ENCODE results near the gene KCNQ1OT1.

Gene KCNQ1OT1

DNA sequence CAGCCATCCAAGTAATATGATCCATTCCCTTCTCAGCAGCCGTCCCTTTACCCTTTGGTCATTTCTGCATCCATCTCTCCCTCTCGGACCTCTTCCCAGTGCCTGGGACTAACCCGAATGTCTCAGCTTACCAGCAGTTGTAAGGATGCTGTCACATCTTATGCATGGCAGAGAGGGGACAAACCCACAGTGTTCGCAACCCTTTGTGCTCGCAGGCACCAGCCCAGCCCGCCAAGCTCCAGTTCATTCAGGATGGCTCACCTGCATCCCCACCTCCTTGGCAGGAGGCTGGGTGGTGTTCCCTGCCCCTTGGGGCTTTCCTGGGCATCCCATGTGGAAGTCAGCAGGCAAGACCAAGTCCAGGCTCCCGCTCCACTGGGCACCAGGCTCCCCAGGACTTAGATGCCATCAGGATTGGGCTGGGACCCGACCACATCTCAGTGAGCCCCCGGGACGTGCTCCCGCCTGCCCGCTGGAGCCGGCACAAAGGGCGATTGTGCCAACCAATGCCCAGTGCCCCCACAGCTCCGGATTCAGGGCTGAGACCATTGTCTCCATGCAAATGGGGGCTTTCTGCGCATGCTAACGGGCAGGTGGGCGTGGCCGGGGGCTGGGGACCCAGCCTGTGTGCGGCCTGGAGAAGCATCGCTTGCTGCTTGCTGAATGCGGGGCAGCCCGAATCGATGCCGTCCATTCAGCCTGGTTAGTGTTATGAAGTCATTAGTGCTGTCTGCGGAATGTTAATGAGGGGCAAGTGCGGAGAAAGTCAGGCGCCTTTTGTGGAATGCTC is 108.6 kb downstream of the KCNQ1OT1 start:
- Histone ChIP-seq H3K36me3 (ENCODE audit: control insufficient read depth in 1 of 2, insufficient read depth in 2 of 2, low read length in 2 of 2) (peaks cover 0 to 3% of the 10 kb centered on the region in 2 donors), H3K27me3 (ENCODE audit: low read depth, low read length) (no peaks in the 10 kb centered on the region), H3K4me1 (ENCODE audit: control insufficient read depth in 1 of 2, insufficient read depth in 2 of 2, low read length in 2 of 2) (no peaks in the 10 kb centered on the region), H3K9me3 (ENCODE audit: control insufficient read depth in 1 of 2, low read length in 2 of 2) (peaks cover 0 to 5% of the 10 kb centered on the region in 2 donors), H3K4me3 (ENCODE audit: low read depth in 1 of 2, low read length in 2 of 2) (no peak overlapping the region), H3K27ac (ENCODE audit: low read length) (no peak overlapping the region)

DNA sequence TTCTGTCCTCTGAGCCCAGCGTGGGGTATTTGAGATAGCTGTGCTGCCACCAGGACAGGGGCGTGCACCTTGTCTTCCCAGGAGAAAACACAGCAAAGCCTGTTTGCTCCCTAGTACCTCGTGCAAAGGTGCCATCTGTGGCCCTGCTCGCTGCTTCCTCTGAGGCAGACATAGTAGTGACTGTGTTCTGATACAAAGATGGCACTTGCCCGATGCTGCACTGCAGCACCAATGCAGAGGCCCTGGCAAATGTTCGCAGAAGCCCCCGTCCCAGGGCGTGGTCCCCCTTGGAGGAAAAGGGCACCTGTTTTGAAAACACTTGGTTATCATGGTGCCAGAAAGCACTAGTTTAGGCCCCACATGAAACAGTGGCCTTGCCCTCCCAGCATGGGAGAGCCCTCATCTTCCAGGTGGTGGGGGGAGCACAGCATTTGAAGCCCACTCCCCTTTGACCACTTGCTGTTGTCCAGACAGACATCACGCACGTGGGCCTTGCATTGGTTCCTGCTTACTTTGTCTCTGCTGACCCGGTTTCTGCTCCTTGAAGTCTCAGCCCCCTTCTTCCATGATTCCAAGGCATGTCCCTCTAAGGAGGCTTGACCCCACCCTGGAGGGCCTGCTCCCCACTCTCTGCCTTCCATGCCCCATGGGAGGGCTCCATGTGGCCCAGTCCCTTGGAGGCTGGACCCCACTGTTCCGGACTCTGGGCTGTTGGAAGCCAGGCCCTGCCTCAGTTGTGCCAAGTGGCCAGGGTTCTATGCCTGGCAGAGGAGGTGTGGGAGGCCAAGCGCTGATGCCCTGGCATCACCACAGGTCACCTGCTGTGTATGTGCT is 109.4 kb downstream of the KCNQ1OT1 start:
- Histone ChIP-seq H3K9me3 (ENCODE audit: control insufficient read depth in 1 of 2, low read length in 2 of 2) (peaks cover 0 to 5% of the 10 kb centered on the region in 2 donors), H3K27me3 (ENCODE audit: low read depth, low read length) (no peaks in the 10 kb centered on the region), H3K36me3 (ENCODE audit: control insufficient read depth in 1 of 2, insufficient read depth in 2 of 2, low read length in 2 of 2) (peaks cover 0 to 3% of the 10 kb centered on the region in 2 donors), H3K4me3 (ENCODE audit: low read depth in 1 of 2, low read length in 2 of 2) (no peak overlapping the region), H3K27ac (ENCODE audit: low read length) (no peak overlapping the region), H3K4me1 (ENCODE audit: control insufficient read depth in 1 of 2, insufficient read depth in 2 of 2, low read length in 2 of 2) (no peaks in the 10 kb centered on the region)

DNA sequence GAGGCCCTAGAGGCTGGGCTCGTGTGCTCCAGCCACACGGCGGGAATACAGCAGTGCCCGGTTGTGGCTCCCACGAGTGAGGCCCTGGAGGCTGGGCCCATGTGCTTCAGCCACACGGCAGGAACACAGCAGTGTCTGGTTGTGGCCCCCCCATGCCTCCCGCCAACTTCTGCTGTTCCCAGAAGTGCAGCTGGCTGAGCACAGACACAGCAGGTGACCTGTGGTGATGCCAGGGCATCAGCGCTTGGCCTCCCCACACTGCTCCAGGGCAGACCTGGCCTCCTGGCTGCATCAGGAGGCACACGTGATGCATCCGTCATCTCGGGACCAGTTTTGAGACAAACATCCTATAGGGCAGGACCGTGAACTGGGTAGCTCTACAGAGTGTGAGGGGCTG is 110.3 kb downstream of the KCNQ1OT1 start:
- Histone ChIP-seq H3K27ac (ENCODE audit: low read length) (no peak overlapping the region), H3K27me3 (ENCODE audit: low read depth, low read length) (no peaks in the 10 kb centered on the region), H3K4me3 (ENCODE audit: low read depth in 1 of 2, low read length in 2 of 2) (no peak overlapping the region), H3K4me1 (ENCODE audit: control insufficient read depth in 1 of 2, insufficient read depth in 2 of 2, low read length in 2 of 2) (no peaks in the 10 kb centered on the region), H3K9me3 (ENCODE audit: control insufficient read depth in 1 of 2, low read length in 2 of 2) (peaks cover 0 to 5% of the 10 kb centered on the region in 2 donors), H3K36me3 (ENCODE audit: control insufficient read depth in 1 of 2, insufficient read depth in 2 of 2, low read length in 2 of 2) (peaks cover 0 to 3% of the 10 kb centered on the region in 2 donors)

DNA sequence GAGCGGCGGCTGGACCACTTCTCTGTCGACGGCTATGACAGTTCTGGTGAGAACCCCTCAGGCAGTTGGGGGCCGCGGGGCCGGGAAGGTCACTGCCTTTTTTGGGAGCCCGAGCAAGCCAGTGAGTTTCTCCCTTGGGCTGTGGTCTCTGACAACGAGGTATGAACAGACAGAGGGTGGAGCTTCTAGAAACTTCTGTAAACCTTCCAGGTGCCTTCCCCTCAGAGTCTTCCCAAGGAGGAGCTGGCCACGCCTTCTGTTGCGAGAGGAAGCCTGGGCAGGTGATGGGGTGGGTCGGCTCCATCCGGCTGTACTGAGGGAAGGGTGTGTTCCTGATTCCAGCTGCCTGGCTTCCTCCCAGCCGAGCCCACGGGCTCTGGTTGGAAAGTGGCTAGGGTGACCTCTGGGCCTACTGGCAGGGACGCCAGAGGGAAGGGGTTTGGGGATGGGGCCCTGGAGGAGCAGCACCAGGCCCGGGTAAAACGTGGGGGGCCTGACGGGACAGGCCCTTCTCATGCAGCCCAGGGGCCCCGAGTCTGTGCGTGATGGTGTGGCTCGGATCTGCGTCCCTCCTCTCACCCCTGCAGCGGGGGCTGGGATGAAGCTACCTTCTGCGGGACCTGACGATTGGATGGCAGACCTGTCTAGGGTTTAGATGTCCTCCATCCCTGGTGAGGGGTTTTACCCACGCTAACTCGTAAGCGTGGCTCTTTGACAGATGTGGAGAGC is 110.8 kb downstream of the KCNQ1OT1 start:
- Histone ChIP-seq H3K27me3 (ENCODE audit: low read depth, low read length) (no peaks in the 10 kb centered on the region), H3K36me3 (ENCODE audit: control insufficient read depth in 1 of 2, insufficient read depth in 2 of 2, low read length in 2 of 2) (peaks cover 0 to 3% of the 10 kb centered on the region in 2 donors), H3K9me3 (ENCODE audit: control insufficient read depth in 1 of 2, low read length in 2 of 2) (peaks cover 0 to 5% of the 10 kb centered on the region in 2 donors), H3K27ac (ENCODE audit: low read length) (no peak overlapping the region), H3K4me3 (ENCODE audit: low read depth in 1 of 2, low read length in 2 of 2) (no peak overlapping the region), H3K4me1 (ENCODE audit: control insufficient read depth in 1 of 2, insufficient read depth in 2 of 2, low read length in 2 of 2) (no peaks in the 10 kb centered on the region)

DNA sequence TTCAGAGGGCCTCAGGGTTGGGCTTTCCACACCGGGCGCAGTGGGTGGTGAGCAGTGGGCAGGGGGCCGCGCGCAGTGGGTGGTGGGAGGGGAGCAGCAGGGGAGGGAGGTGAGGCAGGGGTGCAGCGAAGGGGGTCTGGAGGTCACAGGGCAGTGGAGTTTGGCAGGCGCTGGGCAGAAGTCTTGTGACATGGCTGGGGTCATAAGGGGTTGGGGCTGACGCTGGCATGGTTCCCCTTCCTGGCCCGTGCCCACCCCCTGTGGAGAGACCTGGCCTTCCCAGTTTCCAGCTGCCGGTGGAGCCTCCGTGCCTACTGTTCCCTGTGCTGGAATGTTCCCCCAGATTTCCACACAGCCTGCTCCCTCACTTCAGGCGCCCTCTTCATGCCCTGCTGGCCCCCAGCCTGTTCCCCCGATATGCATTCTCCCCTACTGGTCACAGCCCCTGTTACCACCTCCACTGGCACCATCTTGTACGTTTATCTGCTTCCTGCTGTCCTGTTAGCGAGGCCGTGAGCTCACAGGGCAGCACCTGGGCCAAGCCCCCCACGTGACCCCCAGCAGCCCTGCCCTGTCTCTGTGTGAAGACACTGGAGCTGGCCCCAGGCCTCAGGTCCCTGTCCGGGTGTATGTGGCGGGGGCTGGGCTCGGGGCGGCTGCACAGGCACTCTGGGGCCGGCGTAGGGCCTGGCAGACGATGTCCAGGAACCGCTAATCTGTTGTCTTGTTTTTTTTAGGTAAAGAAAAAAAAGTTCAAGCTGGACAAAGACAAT is 111.6 kb downstream of the KCNQ1OT1 start:
- H3K4me1 ChIP-seq (ENCODE audit: control insufficient read depth in 1 of 2, insufficient read depth in 2 of 2, low read length in 2 of 2), result no peaks in the 10 kb centered on the region
- no peak overlapping the region for H3K27ac ChIP-seq (ENCODE audit: low read length)
- H3K36me3 ChIP-seq (ENCODE audit: control insufficient read depth in 1 of 2, insufficient read depth in 2 of 2, low read length in 2 of 2), result peaks cover 0 to 3% of the 10 kb centered on the region in 2 donors

DNA sequence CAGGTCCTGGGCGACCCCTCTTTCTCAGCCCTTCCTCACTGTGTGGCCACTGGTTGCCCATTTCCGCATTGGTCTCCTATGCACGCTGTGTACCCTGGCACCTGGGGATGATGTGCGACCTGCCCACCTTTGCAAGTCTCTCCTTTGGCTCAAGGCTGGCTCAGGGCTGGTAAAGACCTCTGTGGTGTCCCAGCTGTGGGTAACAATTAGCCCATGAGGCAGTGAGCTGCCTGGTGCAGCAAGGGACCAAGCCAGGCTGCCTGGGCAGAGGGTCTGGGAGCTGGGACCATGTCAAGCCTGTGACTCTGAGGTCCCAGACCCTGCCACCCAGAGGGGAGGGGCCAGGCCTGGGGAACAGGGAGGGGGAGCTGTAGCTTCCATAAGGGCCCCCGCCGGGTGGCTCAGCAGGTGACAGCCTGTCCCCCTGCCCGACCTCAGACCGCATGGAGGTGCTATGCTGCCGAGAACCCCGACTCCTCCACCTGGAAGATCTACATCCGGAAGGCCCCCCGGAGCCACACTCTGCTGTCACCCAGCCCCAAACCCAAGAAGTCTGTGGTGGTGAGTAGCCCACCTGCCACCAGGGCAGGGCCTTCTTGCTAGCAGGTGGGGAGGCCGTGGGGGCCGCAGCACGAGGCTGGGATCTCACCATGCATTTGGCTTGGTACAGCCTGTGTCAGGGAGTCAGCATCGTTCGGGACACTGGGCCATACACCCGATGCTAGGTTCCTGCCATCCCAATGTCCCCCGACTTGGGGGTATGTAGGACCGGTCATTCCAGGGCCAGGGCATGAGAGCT is 112.5 kb downstream of the KCNQ1OT1 start:
- Histone ChIP-seq H3K27ac (ENCODE audit: low read length) (no peak overlapping the region), H3K9me3 (ENCODE audit: control insufficient read depth in 1 of 2, low read length in 2 of 2) (no peaks in the 10 kb centered on the region), H3K4me1 (ENCODE audit: control insufficient read depth in 1 of 2, insufficient read depth in 2 of 2, low read length in 2 of 2) (no peaks in the 10 kb centered on the region), H3K27me3 (ENCODE audit: low read depth, low read length) (no peaks in the 10 kb centered on the region), H3K4me3 (ENCODE audit: low read depth in 1 of 2, low read length in 2 of 2) (no peak overlapping the region), H3K36me3 (ENCODE audit: control insufficient read depth in 1 of 2, insufficient read depth in 2 of 2, low read length in 2 of 2) (peaks cover 0 to 3% of the 10 kb centered on the region in 2 donors)

More for the DNA sequence above, 111.6 kb downstream of the KCNQ1OT1 start:
- Histone ChIP-seq H3K9me3 (ENCODE audit: control insufficient read depth in 1 of 2, low read length in 2 of 2) (no peaks in the 10 kb centered on the region), H3K4me3 (ENCODE audit: low read depth in 1 of 2, low read length in 2 of 2) (no peak overlapping the region), H3K27me3 (ENCODE audit: low read depth, low read length) (no peaks in the 10 kb centered on the region)

DNA sequence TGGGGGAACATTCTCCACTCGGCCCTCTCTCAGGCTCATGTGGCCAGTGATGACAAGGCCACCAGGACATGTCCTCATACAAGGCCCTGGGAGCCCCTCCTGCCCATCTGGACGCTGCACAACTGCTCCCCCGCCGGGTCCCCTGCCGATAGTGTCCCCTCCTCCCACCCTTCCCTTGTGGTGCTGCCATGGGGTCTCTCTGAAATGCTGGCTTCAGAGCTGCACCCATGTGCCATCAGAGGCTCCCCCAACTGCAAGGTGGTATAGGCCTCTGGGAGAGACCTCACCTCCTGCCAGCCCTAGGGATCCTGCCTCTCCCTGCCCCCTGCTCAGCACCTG is 113.0 kb downstream of the KCNQ1OT1 start:
- no peaks in the 10 kb centered on the region for H3K4me1 ChIP-seq (ENCODE audit: control insufficient read depth in 1 of 2, insufficient read depth in 2 of 2, low read length in 2 of 2)
- H3K27me3 ChIP-seq (ENCODE audit: low read depth, low read length), result no peaks in the 10 kb centered on the region
- no peak overlapping the region for H3K4me3 ChIP-seq (ENCODE audit: low read depth in 1 of 2, low read length in 2 of 2)
- peaks cover 0 to 3% of the 10 kb centered on the region in 2 donors for H3K36me3 ChIP-seq (ENCODE audit: control insufficient read depth in 1 of 2, insufficient read depth in 2 of 2, low read length in 2 of 2)
- no peaks in the 10 kb centered on the region for H3K9me3 ChIP-seq (ENCODE audit: control insufficient read depth in 1 of 2, low read length in 2 of 2)
- no peak overlapping the region for H3K27ac ChIP-seq (ENCODE audit: low read length)

DNA sequence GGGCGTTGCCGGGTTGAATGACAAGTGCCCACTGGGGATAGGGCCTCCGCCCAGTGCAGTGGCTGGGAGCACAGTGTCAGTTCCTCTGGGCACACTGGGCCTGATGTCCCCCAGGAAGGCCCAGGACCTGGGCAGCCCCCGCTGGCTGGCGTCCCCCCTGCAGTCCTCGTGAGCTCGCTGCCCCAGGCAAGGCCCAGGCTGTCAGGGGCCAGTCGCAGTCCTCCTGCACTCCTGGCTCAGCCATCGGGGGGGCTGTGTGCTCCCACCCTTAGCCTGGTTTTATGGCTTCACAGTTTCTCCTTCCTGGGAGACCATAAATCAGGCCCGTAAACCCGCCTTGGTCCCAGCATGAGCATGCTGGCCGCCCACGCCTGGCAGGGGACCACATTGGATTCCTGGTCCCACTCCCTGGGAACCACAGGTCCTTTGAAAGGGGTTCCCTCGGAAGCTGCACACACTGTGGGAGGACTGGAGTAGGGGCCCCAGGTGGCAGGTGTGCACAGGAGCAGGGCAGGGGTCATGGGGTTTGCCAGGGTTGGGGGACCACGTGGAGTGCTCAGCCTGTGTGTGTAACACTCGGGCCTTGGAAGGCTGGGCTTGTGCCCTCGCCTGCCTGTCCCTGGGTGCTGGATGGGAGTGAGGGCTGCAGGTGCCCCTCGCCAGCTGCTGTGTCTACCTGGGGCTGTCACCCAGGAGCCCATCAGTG is 113.6 kb downstream of the KCNQ1OT1 start:
- Histone ChIP-seq H3K4me1 (ENCODE audit: control insufficient read depth in 1 of 2, insufficient read depth in 2 of 2, low read length in 2 of 2) (no peaks in the 10 kb centered on the region), H3K36me3 (ENCODE audit: control insufficient read depth in 1 of 2, insufficient read depth in 2 of 2, low read length in 2 of 2) (peaks cover 0 to 3% of the 10 kb centered on the region in 2 donors)

DNA sequence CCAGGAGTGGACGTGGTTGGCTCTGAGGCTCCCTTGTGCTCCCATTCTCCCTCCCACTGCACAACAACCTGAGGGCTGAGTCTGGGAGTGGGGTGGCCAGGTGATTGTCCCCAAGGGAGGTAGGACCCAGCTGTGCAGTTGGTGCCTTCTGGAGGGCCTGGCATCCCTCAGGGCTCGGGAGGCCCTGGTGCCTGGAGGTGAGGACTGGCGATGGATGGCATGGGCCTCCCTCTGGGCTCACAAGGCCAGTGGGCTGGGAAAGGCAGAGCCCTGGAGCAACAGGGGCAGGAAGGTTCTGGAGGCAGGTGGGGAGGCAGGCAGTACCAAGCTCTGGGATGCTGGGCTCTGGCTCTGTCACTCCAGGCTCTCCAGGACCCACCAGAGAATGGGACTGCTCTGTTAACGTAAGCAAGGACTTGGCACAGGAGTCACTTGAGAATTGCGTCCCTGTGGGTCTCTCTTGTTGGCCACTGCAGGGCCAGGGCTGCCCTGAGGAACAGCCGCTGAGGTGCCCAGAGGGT is 114.2 kb downstream of the KCNQ1OT1 start:
- Histone ChIP-seq H3K9me3 (ENCODE audit: control insufficient read depth in 1 of 2, low read length in 2 of 2) (no peaks in the 10 kb centered on the region), H3K4me1 (ENCODE audit: control insufficient read depth in 1 of 2, insufficient read depth in 2 of 2, low read length in 2 of 2) (no peaks in the 10 kb centered on the region), H3K27me3 (ENCODE audit: low read depth, low read length) (no peaks in the 10 kb centered on the region), H3K27ac (ENCODE audit: low read length) (no peak overlapping the region), H3K36me3 (ENCODE audit: control insufficient read depth in 1 of 2, insufficient read depth in 2 of 2, low read length in 2 of 2) (peaks cover 0 to 3% of the 10 kb centered on the region in 2 donors), H3K4me3 (ENCODE audit: low read depth in 1 of 2, low read length in 2 of 2) (no peak overlapping the region)

More for the DNA sequence above, 113.6 kb downstream of the KCNQ1OT1 start:
- Histone ChIP-seq H3K9me3 (ENCODE audit: control insufficient read depth in 1 of 2, low read length in 2 of 2) (no peaks in the 10 kb centered on the region), H3K27ac (ENCODE audit: low read length) (no peak overlapping the region), H3K4me3 (ENCODE audit: low read depth in 1 of 2, low read length in 2 of 2) (no peak overlapping the region), H3K27me3 (ENCODE audit: low read depth, low read length) (no peaks in the 10 kb centered on the region)
